ENCODE measurements around the gene HS3ST6. TPM values are rescaled to one million over a fixed set of nuclear protein-coding genes. Genes with fewer than 3 reads are reported as not detected.
A peak's percentile ranks its signal among the peaks of the same experiment; 100 is the strongest.

HS3ST6 gene
- polyA plus RNA-seq, 1 of the 3 experiments (the other 2 are of a cell fraction), result 0.03 TPM

DNA sequence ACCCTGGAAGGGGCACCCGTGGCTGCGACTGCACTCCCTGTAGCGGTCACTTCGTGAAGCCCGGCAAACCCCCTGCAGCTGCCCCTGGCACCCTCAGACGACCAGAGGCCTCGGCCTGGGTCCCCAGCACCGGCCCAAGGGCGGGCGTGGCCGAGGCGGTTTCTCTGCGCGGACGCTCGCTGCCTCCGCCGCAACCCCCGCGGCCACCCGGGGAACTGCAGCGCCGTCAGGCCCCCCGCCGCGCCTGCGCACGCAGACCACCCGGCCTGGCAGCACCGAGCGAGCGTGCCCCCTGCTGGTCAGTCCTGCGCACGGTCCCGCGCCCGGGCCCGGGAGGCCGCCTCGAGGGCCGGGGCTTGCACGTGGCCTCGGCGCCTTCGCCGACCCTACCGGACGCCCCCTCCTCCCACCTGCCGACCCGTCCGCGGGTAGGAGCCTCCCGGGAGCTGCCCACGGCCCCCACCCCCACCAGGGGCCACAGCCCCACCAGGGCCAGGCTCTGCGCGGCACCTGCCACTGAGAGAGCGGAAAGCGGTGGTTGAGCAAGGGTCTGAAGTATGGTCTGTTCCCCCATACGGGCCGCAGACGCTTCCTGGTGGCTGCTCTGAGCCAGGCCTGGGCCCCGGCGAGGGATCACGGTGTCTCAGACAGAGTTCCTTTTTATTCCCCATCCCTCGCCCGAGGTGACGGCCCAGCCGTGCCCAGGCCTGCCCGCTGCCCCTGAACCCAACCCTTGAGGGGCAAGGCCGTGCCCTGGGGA, 11.5 kb upstream of the HS3ST6 start:
- Histone ChIP-seq H3K27me3 (ENCODE audit: insufficient read depth) (no peaks in the 10 kb centered on the region), H3K4me2 (peak overlapping the region; percentile 83), H4K20me1 (ENCODE audit: insufficient read depth) (no peaks in the 10 kb centered on the region), H3K9me3 (no peaks in the 10 kb centered on the region), H3K36me3 (replicated peaks in 1 of 2; ENCODE audit: control insufficient read depth in 1 of 2, insufficient read depth in 2 of 2, low read length in 1 of 2) (no peaks in the 10 kb centered on the region), H3F3A (replicated peaks; ENCODE audit: insufficient read depth) (no peaks in the 10 kb centered on the region), H3K9me2 (no peaks in the 10 kb centered on the region), H3K9ac (peak overlapping the region; percentile 76), H3K4me1 (ENCODE audit: control insufficient read depth in 1 of 2, insufficient read depth in 2 of 2, low read depth in 1 of 2, low read length in 1 of 2) (peaks cover 0 to 17% of the 10 kb centered on the region in 2 experiments; a peak in 1 of 4 replicates), H3K27ac (ENCODE audit: low read depth in 2 of 2, low read length in 1 of 2) (peak overlapping the region in 1 of 2 experiments; percentile 77; a peak in 3 of 4 replicates), H3K79me2 (ENCODE audit: insufficient read depth) (no peaks in the 10 kb centered on the region), H3K4me3 (ENCODE audit: low read depth in 2 of 2, low read length in 1 of 2) (peak overlapping the region; percentile 56 to 64), H2AFZ (ENCODE audit: low read depth) (peak overlapping the region; percentile 84; the same call in 1 of the 2 replicates)
- DNase-seq, result peak; percentile 99
- POLR2A ChIA-PET, result interaction anchor here (1.0 to 1.5 kb wide), 3 partner anchors 31 to 40 kb away, joined by 4 to 8 read pairs (median 4); partner anchors contain the start of gene RPS2
- CTCF ChIA-PET, result interaction anchor here (0.6 to 5.2 kb wide), 43 partner anchors 9 to 838 kb away, joined by 3 to 137 read pairs (median 5); partner anchors contain the start of genes EME2, FAHD1, HAGH and HS3ST6
- 40% methylated on average over 8 of the region's 70 CpGs for WGBS (ENCODE audit: low lambda C conversion rate)
- TF ChIP-seq EP300 (IDR thresholded peaks at IDR 0.05; ENCODE audit: borderline replicate concordance in 1 of 2, low read depth in 1 of 2, low read length in 1 of 2) (no peak), NFIC (IDR thresholded peaks at IDR 0.05; ENCODE audit: borderline replicate concordance) (no peak), RFX5 (IDR thresholded peaks at IDR 0.05; ENCODE audit: low read length) (no peak), GABPA (IDR thresholded peaks at IDR 0.05; ENCODE audit: low read depth) (no peak), EZH2phosphoT487 (IDR thresholded peaks at IDR 0.05; ENCODE audit: borderline replicate concordance, low read depth) (no peak), JUND (IDR thresholded peaks at IDR 0.05) (no peak), RCOR1 (IDR thresholded peaks at IDR 0.05; ENCODE audit: low read length) (no peak), MXI1 (IDR thresholded peaks at IDR 0.05; ENCODE audit: low read depth, low read length) (peak; percentile 56), FOSL2 (IDR thresholded peaks at IDR 0.05; ENCODE audit: borderline replicate concordance, low read depth) (no peak), RXRA (IDR thresholded peaks at IDR 0.05; ENCODE audit: borderline replicate concordance, low read depth) (no peak), YY1 (IDR thresholded peaks at IDR 0.05; ENCODE audit: low read depth) (no peak), ELF1 (IDR thresholded peaks at IDR 0.05) (no peak), RAD21 (IDR thresholded peaks at IDR 0.05; ENCODE audit: low read length) (peak; percentile 91), GATA2 (CRISPR knock-in tag; IDR thresholded peaks at IDR 0.05) (no peak), SIN3A (IDR thresholded peaks at IDR 0.05; ENCODE audit: borderline replicate concordance, low read depth, low read length) (no peak), FOXJ3 (CRISPR knock-in tag; IDR thresholded peaks at IDR 0.05) (no peak), TEAD4 (IDR thresholded peaks at IDR 0.05; ENCODE audit: borderline replicate concordance, insufficient read depth) (no peak)
- TF ChIP-seq, protein P1, sequence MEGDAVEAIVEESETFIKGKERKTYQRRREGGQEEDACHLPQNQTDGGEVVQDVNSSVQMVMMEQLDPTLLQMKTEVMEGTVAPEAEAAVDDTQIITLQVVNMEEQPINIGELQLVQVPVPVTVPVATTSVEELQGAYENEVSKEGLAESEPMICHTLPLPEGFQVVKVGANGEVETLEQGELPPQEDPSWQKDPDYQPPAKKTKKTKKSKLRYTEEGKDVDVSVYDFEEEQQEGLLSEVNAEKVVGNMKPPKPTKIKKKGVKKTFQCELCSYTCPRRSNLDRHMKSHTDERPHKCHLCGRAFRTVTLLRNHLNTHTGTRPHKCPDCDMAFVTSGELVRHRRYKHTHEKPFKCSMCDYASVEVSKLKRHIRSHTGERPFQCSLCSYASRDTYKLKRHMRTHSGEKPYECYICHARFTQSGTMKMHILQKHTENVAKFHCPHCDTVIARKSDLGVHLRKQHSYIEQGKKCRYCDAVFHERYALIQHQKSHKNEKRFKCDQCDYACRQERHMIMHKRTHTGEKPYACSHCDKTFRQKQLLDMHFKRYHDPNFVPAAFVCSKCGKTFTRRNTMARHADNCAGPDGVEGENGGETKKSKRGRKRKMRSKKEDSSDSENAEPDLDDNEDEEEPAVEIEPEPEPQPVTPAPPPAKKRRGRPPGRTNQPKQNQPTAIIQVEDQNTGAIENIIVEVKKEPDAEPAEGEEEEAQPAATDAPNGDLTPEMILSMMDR (IDR thresholded peaks at IDR 0.05), result peak; percentile 73
- TF ChIP-seq, protein P2, sequence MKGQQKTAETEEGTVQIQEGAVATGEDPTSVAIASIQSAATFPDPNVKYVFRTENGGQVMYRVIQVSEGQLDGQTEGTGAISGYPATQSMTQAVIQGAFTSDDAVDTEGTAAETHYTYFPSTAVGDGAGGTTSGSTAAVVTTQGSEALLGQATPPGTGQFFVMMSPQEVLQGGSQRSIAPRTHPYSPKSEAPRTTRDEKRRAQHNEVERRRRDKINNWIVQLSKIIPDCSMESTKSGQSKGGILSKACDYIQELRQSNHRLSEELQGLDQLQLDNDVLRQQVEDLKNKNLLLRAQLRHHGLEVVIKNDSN (IDR thresholded peaks at IDR 0.05; ENCODE audit: borderline replicate concordance, low read depth), result peak; percentile 12; the same call in 1 of the 2 replicates
- TF ChIP-seq, protein P3, sequence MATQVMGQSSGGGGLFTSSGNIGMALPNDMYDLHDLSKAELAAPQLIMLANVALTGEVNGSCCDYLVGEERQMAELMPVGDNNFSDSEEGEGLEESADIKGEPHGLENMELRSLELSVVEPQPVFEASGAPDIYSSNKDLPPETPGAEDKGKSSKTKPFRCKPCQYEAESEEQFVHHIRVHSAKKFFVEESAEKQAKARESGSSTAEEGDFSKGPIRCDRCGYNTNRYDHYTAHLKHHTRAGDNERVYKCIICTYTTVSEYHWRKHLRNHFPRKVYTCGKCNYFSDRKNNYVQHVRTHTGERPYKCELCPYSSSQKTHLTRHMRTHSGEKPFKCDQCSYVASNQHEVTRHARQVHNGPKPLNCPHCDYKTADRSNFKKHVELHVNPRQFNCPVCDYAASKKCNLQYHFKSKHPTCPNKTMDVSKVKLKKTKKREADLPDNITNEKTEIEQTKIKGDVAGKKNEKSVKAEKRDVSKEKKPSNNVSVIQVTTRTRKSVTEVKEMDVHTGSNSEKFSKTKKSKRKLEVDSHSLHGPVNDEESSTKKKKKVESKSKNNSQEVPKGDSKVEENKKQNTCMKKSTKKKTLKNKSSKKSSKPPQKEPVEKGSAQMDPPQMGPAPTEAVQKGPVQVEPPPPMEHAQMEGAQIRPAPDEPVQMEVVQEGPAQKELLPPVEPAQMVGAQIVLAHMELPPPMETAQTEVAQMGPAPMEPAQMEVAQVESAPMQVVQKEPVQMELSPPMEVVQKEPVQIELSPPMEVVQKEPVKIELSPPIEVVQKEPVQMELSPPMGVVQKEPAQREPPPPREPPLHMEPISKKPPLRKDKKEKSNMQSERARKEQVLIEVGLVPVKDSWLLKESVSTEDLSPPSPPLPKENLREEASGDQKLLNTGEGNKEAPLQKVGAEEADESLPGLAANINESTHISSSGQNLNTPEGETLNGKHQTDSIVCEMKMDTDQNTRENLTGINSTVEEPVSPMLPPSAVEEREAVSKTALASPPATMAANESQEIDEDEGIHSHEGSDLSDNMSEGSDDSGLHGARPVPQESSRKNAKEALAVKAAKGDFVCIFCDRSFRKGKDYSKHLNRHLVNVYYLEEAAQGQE (IDR thresholded peaks at IDR 0.05; ENCODE audit: low read depth, low read length), result 0 out of 2 replicates have a peak, but pooled peaks have one; percentile 2
- TF ChIP-seq, protein P4, sequence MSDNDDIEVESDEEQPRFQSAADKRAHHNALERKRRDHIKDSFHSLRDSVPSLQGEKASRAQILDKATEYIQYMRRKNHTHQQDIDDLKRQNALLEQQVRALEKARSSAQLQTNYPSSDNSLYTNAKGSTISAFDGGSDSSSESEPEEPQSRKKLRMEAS (IDR thresholded peaks at IDR 0.05; ENCODE audit: low read depth), result peak; percentile 90
- TF ChIP-seq, protein P5, sequence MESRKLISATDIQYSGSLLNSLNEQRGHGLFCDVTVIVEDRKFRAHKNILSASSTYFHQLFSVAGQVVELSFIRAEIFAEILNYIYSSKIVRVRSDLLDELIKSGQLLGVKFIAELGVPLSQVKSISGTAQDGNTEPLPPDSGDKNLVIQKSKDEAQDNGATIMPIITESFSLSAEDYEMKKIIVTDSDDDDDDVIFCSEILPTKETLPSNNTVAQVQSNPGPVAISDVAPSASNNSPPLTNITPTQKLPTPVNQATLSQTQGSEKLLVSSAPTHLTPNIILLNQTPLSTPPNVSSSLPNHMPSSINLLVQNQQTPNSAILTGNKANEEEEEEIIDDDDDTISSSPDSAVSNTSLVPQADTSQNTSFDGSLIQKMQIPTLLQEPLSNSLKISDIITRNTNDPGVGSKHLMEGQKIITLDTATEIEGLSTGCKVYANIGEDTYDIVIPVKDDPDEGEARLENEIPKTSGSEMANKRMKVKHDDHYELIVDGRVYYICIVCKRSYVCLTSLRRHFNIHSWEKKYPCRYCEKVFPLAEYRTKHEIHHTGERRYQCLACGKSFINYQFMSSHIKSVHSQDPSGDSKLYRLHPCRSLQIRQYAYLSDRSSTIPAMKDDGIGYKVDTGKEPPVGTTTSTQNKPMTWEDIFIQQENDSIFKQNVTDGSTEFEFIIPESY (IDR thresholded peaks at IDR 0.05; ENCODE audit: borderline replicate concordance, low read depth), result no peak
- TF ChIP-seq, protein P6, sequence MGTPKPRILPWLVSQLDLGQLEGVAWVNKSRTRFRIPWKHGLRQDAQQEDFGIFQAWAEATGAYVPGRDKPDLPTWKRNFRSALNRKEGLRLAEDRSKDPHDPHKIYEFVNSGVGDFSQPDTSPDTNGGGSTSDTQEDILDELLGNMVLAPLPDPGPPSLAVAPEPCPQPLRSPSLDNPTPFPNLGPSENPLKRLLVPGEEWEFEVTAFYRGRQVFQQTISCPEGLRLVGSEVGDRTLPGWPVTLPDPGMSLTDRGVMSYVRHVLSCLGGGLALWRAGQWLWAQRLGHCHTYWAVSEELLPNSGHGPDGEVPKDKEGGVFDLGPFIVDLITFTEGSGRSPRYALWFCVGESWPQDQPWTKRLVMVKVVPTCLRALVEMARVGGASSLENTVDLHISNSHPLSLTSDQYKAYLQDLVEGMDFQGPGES (IDR thresholded peaks at IDR 0.05; ENCODE audit: low read depth, low read length), result no peak

All from SK-N-SH (cell line).